ENCODE measurements around the gene OPA1. TPM values are rescaled to one million over a fixed set of nuclear protein-coding genes. Genes with fewer than 3 reads are reported as not detected.

OPA1 gene
- total RNA-seq, 1 experiment from 2014 or later, result 159 TPM

DNA sequence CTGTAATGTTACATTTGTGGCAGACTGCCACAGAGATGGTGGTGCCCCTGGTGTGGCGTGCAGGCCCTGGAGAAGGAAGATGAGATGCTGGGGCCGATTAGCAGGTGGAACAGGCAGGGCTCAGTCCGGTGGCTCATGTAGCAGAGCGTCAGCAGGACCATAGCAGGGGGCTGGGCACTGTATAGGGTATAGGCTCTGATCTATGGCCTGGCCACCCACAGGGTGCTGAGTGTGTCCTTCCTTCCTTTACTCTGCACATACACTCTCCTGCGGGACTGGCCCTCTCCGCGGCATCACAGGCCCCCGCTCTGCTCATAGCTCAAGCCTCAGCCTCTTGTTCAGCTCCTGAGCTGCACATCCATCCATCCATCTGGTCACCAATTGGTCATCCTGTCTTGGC lies 143.6 kb downstream of the OPA1 start:
- DNase-seq (ENCODE audit: low spot score), result no peak

GRCh38 chr3:193737191-193737751 lies 144.3 kb downstream of the OPA1 start:
- DNase-seq (ENCODE audit: low spot score), result no peak

GRCh38 chr3:193742628-193743027 lies 149.6 kb downstream of the OPA1 start:
- DNase-seq (ENCODE audit: low spot score), result no peak

- DNase-seq (ENCODE audit: low spot score), result no peak
Measured at GRCh38 chr3:193743702-193744047, 150.7 kb downstream of the OPA1 start.

- DNase-seq (ENCODE audit: low spot score), result no peak
Measured at GRCh38 chr3:193744048-193744821, 151.2 kb downstream of the OPA1 start.

DNA sequence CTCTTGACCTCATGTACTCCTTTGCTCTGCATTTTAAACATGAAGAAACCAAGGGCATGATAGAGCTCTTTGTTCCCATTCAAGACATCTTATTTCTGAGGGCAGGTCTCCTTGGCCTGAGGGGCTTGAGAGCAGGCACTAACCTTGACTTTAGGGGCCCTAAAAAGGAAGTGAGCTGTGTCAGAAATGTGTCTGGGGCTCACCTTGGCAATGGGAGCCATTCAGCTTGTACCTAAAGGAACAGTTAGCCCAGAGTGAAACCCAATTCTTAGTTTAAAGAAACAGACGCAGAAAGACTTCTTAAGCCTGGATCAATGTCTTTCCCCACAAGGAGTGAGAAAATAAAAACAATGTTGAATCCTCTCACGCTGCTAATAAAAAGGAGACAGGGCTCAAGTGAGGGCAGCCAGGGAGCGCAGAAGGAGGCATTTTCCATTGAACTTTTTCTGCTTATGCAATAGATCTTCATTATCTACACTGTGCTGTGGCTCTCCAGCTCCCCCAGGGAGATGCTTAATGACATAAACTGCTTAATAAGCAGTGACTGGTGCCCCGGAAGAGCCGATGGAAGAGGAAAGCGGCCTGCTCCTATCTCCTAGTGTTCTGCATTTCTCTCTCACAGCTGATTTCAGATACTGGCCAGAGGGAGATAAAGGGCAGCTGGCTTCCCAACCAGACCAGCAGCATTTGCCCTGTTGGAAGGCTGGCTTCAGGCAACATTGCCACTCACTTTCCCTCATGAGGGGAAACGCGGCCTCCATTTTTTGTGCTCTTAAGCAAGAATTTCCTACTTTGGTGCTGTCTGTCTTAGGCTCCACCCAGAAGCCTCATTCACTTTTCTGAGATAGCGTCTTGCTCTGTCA lies 152.0 kb downstream of the OPA1 start:
- no peak for DNase-seq (ENCODE audit: low spot score)

GRCh38 chr3:193746832-193747231 lies 153.8 kb downstream of the OPA1 start:
- DNase-seq (ENCODE audit: low spot score), result no peak

Other genes with a start within 250 kb of the OPA1 start
- gene ATP13A5, start 214.5 kb upstream of the OPA1 start, total RNA-seq (2014; rRNA removed; shearing (Covaris generic)), result not detected in 2 replicates
- gene ATP13A4, start 38.3 kb upstream of the OPA1 start, total RNA-seq (2014; rRNA removed; shearing (Covaris generic)), result not detected in 2 replicates